SKM-1 (cell line): Measurements from ENCODE around the gene ATP6AP2.
"Not testable (repeated sequence)": the region's sequence is repeated elsewhere in the genome, so short reads cannot be mapped to it uniquely, and the experiment has no call there.

Experiments
- DNase-seq: peaks from one replicate; lab custom pipeline; 2025; ENCODE audit not compliant: unreplicated experiment; lab: John Stamatoyannopoulos, UW

The ATP6AP2 gene

DNA sequence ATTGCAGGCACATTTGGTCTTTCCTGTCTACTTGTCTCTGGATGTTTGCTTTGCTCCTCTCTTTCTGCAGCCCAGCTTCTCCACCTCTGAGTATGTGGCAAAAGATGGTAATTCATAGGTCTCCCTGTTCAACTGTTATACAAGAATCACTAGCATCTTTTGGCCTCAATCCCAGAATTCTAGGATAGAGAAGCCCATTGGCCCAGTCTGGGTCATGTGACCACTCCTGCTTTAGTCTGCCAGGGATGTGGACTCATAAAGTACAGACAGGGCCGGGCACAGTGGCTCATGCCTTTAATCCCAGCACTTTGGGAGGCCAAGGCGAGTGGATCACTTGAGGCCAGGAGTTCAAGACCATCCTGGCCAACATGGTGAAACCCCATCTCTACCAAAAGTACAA, 5.4 kb upstream of the ATP6AP2 start:
- DNase-seq: not testable (repeated sequence)

DNA sequence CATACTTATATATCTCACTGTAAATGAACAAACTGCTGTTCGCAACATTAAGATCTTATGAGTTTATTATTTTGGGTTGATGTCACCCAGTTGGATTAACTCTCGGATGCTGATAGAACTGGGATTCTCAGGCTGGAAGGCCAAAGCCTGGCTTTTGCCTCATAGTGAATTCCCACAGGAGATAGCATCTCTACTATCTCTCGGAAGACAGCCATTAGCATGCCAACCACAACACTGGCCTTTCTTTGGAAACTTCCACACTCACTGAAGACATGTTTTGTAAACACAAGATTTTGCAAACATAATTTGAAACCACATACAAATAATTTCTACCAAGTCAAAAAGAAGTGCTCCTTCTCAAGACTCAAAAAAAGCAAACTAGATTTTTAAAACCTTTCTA, 4.5 kb upstream of the ATP6AP2 start:
- DNase-seq: no peak

DNA sequence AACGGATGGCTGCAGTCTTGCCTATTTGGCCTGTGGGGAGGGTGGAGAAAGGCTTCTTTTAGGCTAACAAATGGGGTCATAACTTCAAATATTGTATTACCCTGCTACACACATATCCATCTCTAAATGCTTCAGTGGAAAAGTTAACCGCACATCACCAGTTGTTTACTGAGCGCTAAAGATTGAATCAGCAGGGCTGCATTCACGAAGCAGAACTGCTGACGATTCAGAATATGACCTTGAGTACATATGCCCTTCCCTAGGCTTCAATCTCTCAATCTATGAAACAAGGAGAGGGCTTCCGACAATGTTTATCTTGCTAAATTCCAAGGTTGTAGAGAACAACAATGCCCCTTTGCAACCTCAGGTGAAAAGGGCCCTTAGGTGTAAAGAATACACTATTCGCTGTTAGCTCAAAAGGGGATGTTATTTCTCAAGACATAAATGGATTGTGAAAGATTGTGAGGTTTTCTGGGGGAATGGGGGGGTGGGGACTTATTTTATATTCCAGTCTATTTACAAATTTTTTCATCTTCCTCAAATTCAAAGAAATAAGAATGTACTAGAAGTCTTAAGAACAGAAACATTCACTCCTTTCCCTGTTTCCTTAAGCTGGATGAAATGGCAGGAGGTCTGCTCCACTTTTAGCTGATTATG, 2.6 kb upstream of the ATP6AP2 start:
- DNase-seq: no peak

GRCh38 chrX:40579141-40579540, 1.6 kb upstream of the ATP6AP2 start:
- DNase-seq: peak; percentile 10

DNA sequence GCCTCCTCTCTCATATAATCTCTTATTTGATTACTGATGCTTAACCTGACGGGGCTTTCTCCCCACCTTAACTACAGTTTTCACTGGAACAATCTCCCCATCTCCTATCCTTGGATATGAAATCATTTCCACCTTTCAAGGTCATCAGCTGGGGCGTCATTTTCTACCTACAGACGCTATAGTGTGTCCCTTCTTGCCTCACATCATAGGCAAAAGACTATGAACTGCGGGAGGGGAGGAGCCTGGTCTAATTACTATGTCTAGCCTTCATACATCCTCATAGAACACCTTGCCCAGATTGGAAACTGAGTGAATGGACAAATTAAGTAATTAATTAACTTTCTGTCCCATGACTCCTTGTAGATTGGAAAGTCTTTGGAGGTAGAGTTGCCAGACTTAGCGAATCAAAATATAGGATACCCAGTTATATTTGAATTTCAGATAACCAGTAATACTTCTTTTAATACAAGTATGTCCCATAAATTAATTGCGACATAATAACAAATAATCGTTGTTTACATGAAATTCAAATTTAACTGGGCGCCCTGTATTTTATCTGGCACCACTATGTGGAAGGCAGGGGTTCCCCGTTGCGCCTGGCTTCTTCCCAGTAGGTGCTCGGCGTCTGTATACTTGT, 752 bp upstream of the ATP6AP2 start:
- DNase-seq: no peak

GRCh38 chrX:40581336-40581920, 658 bp downstream of the ATP6AP2 start:
- DNase-seq: no peak

DNA sequence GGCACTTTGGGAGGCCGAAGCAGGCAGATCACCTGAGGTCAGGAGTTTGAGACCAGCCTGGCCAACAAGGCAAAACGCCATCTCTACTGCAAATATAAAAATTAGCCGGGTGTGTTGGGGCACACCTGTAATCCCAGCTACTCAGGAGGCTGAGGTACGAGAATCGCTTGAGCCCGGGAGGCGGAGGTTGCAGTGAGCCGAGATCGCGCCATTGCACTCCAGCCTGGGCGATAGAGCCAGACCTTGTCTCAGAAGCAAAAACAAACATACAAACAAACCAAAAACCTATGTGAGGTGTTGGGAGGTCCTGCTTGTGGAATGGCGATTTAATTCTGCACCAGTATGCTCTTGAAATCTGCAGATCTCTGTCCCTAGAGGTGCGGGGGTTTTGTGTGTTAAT, 1.4 kb downstream of the ATP6AP2 start:
- not testable (repeated sequence) for DNase-seq

DNA sequence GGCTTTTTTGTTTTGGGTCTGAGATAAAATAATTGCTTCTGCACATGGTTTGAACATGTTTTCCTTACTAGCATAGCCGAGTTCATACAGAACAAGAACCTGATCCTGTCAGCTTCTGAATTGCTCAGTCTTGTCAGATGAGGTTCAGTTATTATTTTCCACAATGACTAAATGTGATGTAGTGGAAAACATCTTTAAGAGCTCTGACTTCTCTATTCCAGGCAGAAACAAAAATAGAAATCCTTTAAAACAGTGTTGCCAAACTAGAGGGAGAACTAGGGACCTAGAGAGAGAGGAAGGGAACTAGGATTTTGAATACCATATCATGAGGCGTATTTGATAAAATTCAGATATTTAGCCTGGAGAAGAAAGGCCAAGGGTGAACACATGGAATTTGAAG, 2.0 kb downstream of the ATP6AP2 start:
- DNase-seq: no peak

GRCh38 chrX:40587623-40588022, 6.9 kb downstream of the ATP6AP2 start:
- not testable (repeated sequence) for DNase-seq

GRCh38 chrX:40589616-40590321, 9.0 kb downstream of the ATP6AP2 start:
- not testable (repeated sequence) for DNase-seq

DNA sequence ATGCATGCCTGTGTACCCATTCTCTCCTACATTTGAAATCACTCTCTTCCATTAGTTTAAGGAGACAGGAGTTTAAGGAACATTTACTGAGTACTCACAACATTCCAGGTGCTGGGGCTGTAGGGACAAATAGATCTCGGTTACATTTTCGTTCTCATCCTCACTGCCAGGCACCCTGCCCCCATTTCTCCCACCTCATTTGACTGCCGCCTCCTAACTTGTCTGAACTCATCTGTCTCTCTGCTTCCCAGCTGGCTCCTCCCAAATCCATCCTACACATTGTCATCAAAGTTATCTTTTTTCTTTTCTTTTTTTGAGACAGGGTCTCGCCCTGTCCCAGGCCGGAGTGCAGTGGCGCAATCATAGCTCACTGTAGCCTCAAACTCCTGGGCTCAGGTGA, 22.7 kb downstream of the ATP6AP2 start:
- DNase-seq: no peak

GRCh38 chrX:40607381-40607780, 26.6 kb downstream of the ATP6AP2 start:
- DNase-seq: no peak

GRCh38 chrX:40612511-40612910, 31.7 kb downstream of the ATP6AP2 start:
- no peak for DNase-seq

- DNase-seq: no peak
Measured at GRCh38 chrX:40615976-40616375, 35.2 kb downstream of the ATP6AP2 start.

DNA sequence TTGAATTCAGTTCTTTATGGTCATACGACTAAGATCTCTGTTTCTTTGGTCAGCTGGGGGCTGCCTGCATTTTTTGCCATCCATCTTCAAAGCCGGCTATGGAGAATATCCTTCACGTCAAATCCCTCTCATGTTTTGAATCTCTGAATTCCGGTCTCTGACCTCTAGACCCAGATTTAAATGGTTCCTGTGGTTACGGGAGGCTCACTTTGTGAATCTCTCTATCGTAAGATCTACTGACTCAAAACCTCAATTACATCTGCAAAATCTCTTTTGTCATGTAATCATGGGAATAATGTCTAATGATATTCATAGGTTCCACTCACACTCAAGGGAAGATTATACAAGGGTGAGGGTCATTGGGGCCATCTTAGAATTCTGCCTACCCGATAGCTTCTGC, 36.8 kb downstream of the ATP6AP2 start:
- no peak for DNase-seq

- DNase-seq: no peak
Measured at GRCh38 chrX:40622479-40623138, 41.8 kb downstream of the ATP6AP2 start.

DNA sequence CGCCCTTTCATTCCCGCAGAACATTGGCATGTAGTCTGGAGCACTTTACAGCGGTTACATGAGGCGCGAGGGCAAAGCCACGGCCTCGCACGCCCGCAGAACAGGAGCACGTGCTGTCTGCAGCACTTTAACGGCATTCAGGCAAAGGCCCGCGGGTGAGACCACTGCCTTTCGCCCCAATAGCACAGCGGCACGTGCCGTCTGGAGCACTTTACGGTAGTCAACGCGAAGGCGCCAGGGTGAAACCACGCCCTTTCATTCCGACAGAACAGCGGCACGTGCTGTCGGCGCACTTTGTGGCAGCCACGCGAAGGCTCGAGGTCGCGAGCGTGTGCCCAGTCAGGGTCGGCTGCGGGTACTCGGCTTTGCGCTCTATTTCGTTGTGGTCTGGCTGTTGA, 42.4 kb downstream of the ATP6AP2 start, which contains the start of gene MPC1L:
Gene MPC1L (plus strand): TSS at position 290 of the 398 bp plus-strand sequence. CDS start 138 bp downstream, outside the sequence.
- no peak for DNase-seq

DNA sequence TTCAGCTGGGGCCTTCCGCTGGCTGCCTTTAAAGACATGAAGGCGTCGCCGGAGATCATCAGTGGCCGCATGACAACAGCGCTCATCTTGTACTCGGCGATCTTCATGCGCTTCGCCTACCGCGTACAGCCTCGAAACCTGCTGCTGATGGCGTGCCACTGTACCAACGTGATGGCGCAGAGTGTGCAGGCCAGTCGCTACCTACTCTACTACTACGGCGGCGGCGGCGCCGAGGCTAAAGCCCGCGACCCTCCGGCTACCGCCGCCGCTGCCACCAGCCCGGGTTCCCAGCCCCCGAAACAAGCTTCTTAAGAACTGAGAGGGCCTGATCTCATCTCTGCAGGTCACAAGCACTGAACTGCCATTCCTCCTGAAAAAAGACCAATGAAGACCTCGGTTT, 42.9 kb downstream of the ATP6AP2 start:
- no peak for DNase-seq

- no peak for DNase-seq
Measured at GRCh38 chrX:40625294-40625693, 44.5 kb downstream of the ATP6AP2 start.

- peak; percentile 1 for DNase-seq
Measured at GRCh38 chrX:40628506-40628905, 47.7 kb downstream of the ATP6AP2 start.

DNA sequence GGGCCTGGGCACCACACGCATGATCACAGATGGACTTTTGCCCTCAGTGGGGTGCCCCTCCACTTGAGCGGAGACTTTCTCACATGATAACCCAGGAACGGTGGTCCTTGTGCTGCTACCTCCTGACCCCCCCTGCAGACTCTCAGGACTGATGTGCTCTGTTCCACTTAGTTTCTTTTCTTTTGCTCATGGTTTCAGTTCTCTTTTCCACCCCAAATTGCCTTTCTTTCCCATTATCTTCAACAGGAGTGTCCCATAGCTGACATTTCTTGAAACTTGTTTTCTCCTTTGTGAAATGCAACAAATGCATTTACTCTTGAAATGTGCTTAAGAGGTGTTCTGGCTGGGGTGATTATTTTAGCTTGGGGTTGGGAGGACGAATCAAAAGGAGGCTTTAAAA, 51.4 kb downstream of the ATP6AP2 start:
- no peak for DNase-seq
